Transverse colon (tissue), 4 donors: Measurements from ENCODE around the gene ACTMAP.

ENCODE experiments used
- POLR2A ChIP-seq: fragments of 450-650 bp; IDR thresholded peaks from one replicate; pipeline ENCODE4 v1.6.1; 2016; ENCODE audit warnings: antibody characterized with exemption, mild to moderate bottlenecking, moderate library complexity
- POLR2AphosphoS5 ChIP-seq, 3 donors: sonication (generic); formaldehyde crosslinking; IDR thresholded peaks; one replicate each; pipeline ENCODE4 v1.6.1; 2016; ENCODE audit warnings: antibody characterized with exemption in 3 of 3
- TF ChIP-seq, protein P1 (sequence below), 5 experiments: fragments of 200-600 bp in 3 of 5; fragments of 450-650 bp in 2 of 5; sonication (generic) in 3 of 5; IDR thresholded peaks; 1 replicate in 2 of 5; 2 replicates in 3 of 5; pipeline ENCODE4 v1.5.1; 2016 to 2017; ENCODE audit warnings: antibody characterized with exemption in 5 of 5, inconsistent platforms in 3 of 5, mild to moderate bottlenecking in 2 of 5, moderate library complexity in 1 of 5

DNA sequence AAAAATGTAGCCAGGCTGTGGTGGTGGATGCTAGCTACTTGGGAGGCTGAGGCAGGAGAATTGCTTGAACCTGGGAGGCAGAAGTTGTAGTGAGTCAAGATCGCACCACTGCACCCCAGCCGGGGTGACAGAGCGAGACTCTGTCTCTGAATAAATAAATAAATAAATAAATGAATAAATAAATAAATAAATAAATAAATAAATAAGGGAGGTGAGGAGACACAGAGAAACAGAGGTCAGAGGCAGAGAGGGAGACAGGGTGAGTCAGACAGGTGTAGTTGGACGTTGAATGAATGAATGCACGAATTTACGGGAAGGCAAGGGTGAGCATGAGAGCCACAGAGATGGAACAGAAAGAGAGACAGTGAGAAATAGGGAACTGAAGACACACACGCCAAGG lies 30.9 kb upstream of the ACTMAP start:
- TF ChIP-seq POLR2A (no peak), POLR2AphosphoS5 (IDR thresholded peaks at IDR 0.05) (no peak)
- TF ChIP-seq, protein P1, sequence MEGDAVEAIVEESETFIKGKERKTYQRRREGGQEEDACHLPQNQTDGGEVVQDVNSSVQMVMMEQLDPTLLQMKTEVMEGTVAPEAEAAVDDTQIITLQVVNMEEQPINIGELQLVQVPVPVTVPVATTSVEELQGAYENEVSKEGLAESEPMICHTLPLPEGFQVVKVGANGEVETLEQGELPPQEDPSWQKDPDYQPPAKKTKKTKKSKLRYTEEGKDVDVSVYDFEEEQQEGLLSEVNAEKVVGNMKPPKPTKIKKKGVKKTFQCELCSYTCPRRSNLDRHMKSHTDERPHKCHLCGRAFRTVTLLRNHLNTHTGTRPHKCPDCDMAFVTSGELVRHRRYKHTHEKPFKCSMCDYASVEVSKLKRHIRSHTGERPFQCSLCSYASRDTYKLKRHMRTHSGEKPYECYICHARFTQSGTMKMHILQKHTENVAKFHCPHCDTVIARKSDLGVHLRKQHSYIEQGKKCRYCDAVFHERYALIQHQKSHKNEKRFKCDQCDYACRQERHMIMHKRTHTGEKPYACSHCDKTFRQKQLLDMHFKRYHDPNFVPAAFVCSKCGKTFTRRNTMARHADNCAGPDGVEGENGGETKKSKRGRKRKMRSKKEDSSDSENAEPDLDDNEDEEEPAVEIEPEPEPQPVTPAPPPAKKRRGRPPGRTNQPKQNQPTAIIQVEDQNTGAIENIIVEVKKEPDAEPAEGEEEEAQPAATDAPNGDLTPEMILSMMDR (IDR thresholded peaks at IDR 0.05), result no peak
